ENCODE data around the gene PRLR.

Gene PRLR

GRCh38 chr5:35091704-35092103 is 138.6 kb downstream of the PRLR start:
- in situ Hi-C loops (cut with MboI; ENCODE audit: low sequenced_read_pairs) = loop anchor here (25.0 kb wide), 1 partner anchor 671 kb away; no protein-coding TSS in a partner anchor

DNA sequence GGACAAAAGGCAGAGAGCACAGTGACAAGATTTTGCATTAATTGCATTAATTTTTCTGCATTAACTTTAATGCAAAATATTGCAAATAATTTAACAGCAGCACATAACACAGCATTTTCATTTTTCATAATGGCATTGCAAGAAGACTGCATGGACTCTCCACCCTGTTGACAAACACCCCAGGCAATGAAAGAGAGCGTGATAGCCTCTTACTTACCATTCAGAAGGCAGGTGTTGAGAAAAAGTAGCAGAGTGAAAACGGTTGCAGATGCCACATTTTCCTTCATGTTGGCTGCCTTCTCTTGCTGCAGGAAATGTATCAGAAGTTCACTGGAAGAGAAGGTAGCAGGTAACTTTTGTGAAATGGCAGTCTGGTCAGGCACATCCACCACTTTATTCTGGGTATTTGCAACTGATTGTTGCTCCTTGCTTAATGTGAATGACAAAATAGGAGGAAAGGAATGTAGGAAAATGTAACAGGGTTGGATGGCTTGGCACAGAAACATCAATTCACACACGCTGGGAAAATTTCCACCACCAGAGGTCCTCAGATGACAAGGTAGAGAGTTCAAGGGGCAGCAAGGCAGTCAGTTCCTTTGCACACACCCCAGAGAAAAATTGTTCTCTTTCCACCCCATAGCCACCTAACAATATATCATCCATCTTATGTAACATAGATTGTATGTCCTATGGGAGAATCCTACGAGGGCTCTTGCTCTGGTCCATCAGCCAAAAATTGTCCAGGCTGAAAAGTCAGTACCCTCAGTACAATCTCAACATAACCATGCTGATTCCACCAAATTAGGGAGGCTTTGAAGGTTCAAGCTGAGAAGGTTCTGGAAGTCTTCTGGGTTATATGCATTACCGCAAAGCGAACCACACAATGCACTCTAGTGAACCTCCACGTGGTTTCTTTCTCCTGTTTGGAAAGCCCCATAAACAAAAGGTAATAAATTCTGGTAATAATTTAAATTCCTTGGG is 140.7 kb downstream of the PRLR start:
- in situ Hi-C loops (cut with MboI; ENCODE audit: low sequenced_read_pairs) = loop anchor here (10.0 to 25.0 kb wide), 2 partner anchors 673 to 835 kb away; no protein-coding TSS in a partner anchor

DNA sequence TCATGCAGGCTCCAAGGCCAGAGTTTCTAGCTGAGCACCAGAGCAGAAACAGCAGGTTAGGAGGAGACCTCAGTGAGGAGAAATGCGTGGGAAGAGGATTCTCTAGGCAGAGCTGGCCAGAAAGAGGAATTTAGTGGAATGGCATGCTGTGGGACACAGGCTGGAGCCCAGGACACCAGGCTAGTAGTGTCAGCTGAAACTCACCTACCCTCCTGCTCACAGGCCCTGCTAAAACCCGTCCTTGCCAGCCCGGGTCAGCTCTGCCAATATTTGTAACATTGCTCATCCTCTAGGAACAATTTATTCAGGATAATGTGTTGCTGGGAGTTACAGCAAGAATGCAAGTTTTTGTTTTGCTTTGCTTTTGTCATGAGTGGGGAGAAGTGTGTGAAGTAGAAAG is 142.3 kb downstream of the PRLR start:
- in situ Hi-C loops (cut with MboI; ENCODE audit: low sequenced_read_pairs) = loop anchor here (10.0 to 25.0 kb wide), 2 partner anchors 674 to 837 kb away; no protein-coding TSS in a partner anchor

- in situ Hi-C loops (cut with MboI; ENCODE audit: low sequenced_read_pairs) = loop anchor here (10.0 to 25.0 kb wide), 2 partner anchors 679 to 842 kb away; no protein-coding TSS in a partner anchor
These were observed 147.1 kb downstream of the PRLR start for GRCh38 chr5:35083150-35083549.

DNA sequence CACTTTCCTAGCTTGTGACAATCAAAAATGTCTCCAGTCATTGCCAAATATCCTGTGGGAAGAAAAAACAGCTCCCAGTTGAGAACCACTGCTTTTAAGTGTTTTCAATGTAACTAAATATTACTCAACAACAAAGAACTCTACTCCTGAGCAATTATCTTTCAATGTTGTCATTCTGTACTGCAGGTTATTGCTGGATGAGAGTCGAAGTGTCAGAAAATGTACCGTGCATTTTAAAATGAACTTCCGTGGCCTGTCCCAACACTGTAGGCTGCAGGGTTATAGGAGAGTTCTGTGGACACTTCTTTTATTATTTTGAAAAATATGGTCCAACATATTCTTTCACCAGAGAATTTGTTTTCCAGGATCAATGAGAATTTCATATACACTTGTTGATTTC is 147.8 kb downstream of the PRLR start:
- in situ Hi-C loops (cut with MboI; ENCODE audit: low sequenced_read_pairs) = loop anchor here (10.0 to 25.0 kb wide), 2 partner anchors 680 to 842 kb away; no protein-coding TSS in a partner anchor

- in situ Hi-C loops (cut with MboI; ENCODE audit: low sequenced_read_pairs) = loop anchor here (10.0 to 25.0 kb wide), 2 partner anchors 681 to 844 kb away; no protein-coding TSS in a partner anchor
These were observed 149.2 kb downstream of the PRLR start for GRCh38 chr5:35081134-35081533.

DNA sequence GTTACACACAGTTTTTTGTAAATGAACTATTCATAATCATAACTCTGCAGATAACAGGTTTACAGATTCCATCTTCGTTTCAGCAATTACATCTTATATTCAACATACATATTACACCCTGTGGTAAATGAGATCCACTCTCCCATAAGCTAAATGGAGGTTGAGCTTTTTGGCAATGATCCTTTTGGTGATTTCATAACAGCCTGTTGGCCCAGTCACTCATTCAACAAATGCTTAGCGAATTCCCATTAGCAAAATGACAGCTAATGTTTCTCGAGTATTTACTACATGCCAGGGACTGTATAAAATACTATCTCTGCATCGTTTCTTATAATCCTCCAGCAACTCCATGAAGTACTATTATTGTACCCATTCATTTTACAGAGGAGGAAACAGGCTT is 157.1 kb downstream of the PRLR start:
- in situ Hi-C loops (cut with MboI; ENCODE audit: low sequenced_read_pairs) = no loop called here

GRCh38 chr5:35069188-35069587 is 161.1 kb downstream of the PRLR start:
- in situ Hi-C loops (cut with MboI; ENCODE audit: low sequenced_read_pairs) = no loop called here

GRCh38 chr5:35067985-35068384 is 162.3 kb downstream of the PRLR start:
- in situ Hi-C loops (cut with MboI; ENCODE audit: low sequenced_read_pairs) = no loop called here

DNA sequence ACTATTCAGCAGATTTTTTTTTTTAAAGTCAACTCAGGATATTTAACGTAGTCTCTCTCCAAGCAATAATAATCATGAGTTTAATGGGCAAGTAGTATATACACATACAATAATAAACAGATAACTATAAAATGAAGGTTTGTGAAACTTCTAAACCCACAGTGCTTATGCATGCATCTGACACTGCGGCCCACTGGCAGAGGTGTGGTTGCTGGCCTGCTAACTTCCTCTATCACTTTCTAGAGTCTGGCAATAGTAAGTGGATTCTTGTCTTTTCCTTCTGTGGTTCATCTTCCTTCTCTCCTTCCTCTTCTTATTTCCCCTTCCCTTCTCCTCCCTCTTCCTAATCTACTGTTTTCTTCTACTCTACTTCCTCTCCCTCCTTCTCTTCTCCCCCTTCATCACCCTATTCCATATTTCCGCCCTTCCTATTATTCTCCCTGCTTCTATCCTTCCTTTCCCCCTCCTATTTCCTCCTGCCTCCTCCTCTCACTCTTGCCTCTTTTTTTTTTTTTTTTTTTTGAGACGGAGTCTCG is 164.0 kb downstream of the PRLR start:
- in situ Hi-C loops (cut with MboI; ENCODE audit: low sequenced_read_pairs) = no loop called here

DNA sequence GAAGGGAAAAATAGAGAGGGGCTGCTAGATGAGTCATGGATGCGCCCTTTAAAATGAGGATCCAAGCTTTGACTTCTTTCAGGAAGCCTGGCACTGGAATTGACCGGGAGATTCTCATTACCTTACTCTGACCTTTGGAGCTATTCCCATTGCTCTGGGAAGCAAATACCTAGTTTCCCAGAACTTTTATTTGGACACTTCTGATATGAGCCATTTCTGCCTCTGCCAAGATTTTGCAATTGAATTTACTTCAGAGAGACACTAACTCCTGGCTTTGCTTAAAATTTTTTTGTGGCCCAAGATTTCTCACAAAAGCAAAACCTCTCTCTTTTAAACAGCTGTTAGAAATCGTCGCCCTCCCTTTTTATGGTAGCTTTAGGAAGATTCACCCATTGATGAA is 166.9 kb downstream of the PRLR start:
- in situ Hi-C loops (cut with MboI; ENCODE audit: low sequenced_read_pairs) = no loop called here

- in situ Hi-C loops (cut with MboI; ENCODE audit: low sequenced_read_pairs) = no loop called here
These were observed 169.0 kb downstream of the PRLR start for GRCh38 chr5:35061211-35061770.

DNA sequence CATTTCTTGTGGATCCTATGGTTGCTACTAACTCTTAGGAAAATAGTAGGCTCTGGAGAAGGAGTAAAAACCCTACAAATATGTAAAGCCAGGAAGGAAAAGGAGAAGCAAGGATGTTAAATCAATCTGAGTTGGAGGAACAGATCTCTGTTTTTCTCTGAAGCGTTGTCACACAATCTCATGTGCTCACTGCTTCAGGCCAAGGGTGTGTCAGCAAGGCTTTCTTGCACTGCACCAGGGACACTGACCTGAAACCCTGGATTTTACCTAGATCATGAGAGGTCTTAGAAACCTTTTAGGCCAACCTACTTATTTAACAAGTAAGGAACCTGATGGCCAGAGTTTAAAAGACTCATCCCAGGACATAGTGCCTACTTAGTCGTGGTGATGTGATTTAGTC is 170.1 kb downstream of the PRLR start:
- in situ Hi-C loops (cut with MboI; ENCODE audit: low sequenced_read_pairs) = no loop called here

DNA sequence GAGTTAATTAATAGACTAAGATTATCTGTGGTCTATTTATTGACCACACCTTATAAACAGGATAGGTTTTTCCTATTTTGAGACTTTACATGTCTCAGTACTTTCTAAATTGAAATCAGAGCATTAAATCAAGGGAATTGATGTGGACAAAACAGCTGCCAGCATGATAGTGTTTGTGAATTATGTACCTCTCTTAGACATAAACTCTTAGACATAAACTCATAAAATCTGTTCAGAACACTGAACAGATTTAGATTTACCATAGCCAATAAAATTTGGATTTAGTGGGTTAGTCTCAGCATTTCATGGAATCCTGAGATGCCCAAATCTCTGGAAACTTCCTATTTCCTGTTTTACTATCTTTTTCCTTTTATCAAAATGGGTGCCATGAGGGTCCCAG is 171.0 kb downstream of the PRLR start:
- in situ Hi-C loops (cut with MboI; ENCODE audit: low sequenced_read_pairs) = no loop called here

GRCh38 chr5:35058374-35058788 is 171.9 kb downstream of the PRLR start:
- in situ Hi-C loops (cut with MboI; ENCODE audit: low sequenced_read_pairs) = no loop called here

DNA sequence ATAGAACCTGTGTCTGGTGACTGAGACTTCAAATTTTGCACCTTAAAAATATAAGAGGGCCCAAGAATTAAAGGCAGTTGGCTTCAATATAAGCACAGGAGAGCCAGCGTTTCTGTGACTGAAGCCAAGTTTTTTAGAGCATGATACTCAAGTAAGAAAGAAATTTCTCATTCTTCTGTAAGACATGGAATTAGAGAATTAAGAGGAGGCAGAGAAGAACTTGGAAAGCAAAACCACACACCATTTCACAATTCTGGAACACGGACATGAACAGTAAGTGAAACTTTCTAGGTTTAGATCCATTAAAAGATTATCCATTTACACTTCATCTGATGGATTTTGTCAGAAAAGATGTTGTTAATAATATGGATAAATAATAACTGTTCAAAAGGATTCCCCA is 173.6 kb downstream of the PRLR start:
- in situ Hi-C loops (cut with MboI; ENCODE audit: low sequenced_read_pairs) = no loop called here

- in situ Hi-C loops (cut with MboI; ENCODE audit: low sequenced_read_pairs) = no loop called here
These were observed 177.4 kb downstream of the PRLR start for GRCh38 chr5:35052838-35053237.

DNA sequence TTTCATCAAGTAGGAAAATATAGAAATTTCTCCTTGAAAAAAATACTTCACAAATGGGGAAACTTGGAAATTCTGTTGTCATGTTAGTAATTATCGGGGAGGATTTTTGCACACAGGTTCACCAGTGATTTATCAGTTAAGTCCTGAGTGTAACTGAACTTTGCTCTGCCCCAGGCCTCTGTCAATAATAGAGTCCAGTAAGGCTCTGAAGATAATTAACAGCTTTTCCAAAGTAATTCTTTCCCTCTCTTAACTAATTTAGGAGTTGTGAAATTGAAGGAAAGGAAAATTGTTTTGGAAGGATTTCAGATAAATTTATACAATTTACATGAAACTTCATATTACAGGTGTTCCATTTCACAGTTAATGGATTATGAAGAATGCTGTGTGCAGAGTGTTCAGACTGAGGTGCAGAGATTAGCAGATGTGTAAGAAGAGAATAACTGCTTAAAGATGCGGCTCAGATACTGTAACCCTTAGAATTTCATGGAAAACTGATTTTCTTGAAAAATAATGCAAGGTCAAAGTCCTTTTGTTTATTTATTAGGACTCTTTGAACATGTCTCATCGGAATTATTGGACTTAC is 179.7 kb downstream of the PRLR start:
- in situ Hi-C loops (cut with MboI; ENCODE audit: low sequenced_read_pairs) = no loop called here

GRCh38 chr5:35048910-35049309 is 181.4 kb downstream of the PRLR start:
- in situ Hi-C loops (cut with MboI; ENCODE audit: low sequenced_read_pairs) = no loop called here

DNA sequence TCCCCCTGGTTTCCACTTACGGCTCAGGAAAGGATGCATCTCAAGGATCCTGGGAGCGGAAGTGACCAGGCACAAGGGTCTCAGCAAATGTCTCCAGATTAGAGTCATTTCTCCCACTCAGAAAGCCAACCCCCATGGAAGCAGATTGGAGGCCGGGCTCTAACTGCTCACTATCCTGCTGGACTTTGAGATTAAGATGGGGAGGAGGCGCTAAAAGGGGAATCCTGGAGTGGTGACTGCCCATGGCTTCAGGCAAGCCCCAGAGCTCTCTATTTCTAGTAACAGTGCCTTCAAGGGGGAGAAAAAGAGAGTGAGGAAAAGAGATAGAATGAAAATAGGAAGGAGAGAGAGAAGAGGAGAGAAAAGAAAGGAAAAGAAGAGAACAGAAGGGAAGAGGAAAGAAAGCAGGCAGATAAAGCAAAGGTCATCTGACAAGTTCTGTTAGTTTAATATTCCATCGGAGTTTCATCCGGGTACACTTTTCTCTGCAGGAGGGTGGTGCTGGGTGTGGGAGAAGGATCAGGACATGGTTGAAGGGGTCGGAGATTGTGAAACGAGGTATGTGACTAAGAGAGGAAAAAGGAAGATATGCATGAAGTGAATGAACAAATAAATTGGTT is 182.4 kb downstream of the PRLR start, which contains the start of gene AGXT2:
Gene AGXT2, minus strand, starts transcription at position 165 of the 620 bp plus-strand sequence. Its CDS starts 57 bp downstream, at position 108.
- in situ Hi-C loops (cut with MboI; ENCODE audit: low sequenced_read_pairs) = no loop called here

DNA sequence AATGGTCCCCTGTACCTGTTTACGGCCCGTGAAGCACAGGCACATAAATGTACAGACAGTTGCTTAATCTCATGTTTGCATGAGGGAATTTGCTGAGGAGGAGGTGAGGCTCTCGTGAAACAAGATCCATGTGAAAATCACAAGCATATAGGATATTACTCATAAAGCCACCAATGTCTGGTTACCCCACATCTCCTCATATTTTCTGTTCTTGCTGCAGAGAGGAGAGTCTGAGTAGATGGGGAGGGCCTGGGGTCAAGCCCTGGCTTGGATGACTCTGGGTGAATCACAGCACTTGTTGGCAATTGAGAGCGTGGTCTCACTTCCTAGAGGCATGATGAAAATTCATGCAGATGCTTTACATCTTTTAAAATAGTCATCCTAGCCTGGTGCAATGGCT is 183.5 kb downstream of the PRLR start:
- in situ Hi-C loops (cut with MboI; ENCODE audit: low sequenced_read_pairs) = no loop called here

Measured in HL-60/S4 treated with phorbol 12-myristate 13-acetate at 8.2 ng/mL for 4 days and 3 days (cell line).